WI38 (cell line): ENCODE data around the gene AKR1B1.

Source experiments
- H3K4me3 ChIP-seq: 2 replicates; pipeline ENCODE4 v1.5.1; 2011; ENCODE audit warnings: low read depth, mild to moderate bottlenecking, control low read depth, low read length
- TF ChIP-seq, protein P1 (sequence below): IDR thresholded peaks from 2 replicates; pipeline ENCODE4 v1.5.1; 2012; ENCODE audit warnings: low read depth, mild to moderate bottlenecking, control low read depth, low read length

The AKR1B1 gene

DNA sequence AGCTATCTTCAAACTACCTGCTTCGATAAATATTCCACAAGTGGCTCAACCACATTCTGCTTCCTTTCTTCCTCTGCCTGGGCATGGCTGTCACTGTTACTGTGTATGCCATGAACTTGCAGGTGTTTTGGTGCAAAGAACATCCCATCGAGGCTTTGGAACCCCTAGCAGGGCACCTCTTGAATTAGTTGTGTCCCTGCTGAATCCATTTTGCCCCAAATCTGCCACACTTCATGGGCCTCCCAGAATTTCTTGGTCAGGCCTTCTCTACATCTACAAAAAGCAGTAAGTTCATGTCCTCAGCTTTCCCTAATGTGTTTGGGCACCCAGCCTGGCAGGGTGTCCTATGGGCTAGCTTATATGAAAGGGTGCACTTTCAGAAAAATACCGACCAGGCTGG, 53.6 kb downstream of the AKR1B1 start:
- TF ChIP-seq, protein P1, sequence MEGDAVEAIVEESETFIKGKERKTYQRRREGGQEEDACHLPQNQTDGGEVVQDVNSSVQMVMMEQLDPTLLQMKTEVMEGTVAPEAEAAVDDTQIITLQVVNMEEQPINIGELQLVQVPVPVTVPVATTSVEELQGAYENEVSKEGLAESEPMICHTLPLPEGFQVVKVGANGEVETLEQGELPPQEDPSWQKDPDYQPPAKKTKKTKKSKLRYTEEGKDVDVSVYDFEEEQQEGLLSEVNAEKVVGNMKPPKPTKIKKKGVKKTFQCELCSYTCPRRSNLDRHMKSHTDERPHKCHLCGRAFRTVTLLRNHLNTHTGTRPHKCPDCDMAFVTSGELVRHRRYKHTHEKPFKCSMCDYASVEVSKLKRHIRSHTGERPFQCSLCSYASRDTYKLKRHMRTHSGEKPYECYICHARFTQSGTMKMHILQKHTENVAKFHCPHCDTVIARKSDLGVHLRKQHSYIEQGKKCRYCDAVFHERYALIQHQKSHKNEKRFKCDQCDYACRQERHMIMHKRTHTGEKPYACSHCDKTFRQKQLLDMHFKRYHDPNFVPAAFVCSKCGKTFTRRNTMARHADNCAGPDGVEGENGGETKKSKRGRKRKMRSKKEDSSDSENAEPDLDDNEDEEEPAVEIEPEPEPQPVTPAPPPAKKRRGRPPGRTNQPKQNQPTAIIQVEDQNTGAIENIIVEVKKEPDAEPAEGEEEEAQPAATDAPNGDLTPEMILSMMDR, result no peak
- no peak overlapping the region for H3K4me3 ChIP-seq

DNA sequence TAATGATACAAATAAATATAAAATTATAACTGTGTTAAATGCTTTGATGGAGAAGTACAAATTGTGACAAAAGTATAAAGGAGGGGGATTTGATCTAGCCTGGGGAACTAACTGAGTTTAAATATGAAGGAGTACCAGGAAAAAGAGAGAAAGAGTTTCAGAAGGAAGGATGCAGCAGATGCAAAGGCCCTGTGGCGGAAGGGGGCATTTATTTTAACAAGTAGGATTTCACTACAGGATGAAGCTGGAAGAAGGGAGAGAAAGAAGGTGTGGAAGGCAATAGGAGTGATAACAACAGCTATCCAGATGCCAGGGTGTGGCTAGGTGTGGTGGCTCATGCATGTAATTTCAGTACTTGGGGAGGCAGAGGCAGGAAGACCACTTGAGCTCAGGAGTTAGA, 55.8 kb downstream of the AKR1B1 start:
- H3K4me3 ChIP-seq, result no peak overlapping the region
- TF ChIP-seq, protein P1, result no peak

DNA sequence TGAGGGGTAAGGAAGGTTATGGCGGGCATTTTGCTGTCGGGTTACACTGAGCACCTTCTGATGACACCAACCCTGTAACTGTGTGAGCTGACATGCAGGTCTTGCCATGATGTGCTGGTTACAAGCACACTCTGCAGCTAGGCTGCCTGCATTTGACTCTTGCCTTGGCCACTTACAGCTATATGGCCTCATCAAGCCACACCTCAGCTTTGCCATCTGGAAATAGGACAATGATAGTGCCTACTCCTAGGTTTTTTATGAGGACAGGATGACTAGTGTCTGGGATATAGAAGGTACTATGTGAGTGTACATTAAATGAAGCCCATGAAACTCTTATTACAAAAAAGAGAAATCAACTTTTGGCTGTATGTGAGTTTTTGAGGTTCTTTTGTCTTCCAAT, 58.0 kb downstream of the AKR1B1 start:
- no peak overlapping the region for H3K4me3 ChIP-seq
- TF ChIP-seq, protein P1, result no peak

DNA sequence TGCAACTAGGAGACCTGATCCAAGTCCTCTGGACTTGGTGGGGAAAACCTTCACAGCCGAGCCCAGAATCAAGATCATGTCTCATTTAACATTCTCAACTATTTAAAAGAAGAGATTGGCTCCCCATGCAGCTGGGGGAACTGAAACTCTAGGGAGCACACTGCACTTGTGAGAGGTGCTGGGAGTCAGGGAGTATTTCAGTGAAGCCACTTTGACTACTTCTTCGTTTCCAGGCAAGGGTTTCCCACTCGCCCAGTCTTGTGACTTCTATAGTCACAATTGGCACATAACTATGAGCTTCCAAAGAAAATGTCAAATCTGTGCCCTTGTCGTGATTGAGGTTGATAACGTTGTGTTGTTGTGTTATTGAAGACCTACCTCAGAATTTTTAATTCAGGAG, 62.9 kb downstream of the AKR1B1 start:
- H3K4me3 ChIP-seq, result no peak overlapping the region
- TF ChIP-seq, protein P1, result no peak

DNA sequence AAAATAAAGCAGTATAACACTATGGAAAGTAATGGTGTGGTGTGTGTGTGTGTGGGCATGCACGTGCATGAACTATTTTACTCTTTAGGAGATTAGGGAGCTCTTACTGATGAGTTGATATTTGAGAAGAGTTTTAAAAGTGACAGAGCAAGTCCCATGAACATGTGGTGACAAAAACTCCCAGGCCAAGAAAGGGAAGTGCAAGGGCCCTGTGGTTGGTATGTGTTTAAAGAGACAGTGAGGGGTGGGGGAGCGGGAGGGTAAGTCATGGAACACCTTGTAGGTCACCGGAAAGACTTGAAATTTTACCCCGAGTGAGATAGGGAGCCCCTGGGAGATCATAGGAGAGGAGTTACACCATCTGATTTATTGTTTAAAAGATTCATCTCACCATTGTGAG, 63.3 kb downstream of the AKR1B1 start:
- TF ChIP-seq, protein P1, result no peak
- no peak overlapping the region for H3K4me3 ChIP-seq

DNA sequence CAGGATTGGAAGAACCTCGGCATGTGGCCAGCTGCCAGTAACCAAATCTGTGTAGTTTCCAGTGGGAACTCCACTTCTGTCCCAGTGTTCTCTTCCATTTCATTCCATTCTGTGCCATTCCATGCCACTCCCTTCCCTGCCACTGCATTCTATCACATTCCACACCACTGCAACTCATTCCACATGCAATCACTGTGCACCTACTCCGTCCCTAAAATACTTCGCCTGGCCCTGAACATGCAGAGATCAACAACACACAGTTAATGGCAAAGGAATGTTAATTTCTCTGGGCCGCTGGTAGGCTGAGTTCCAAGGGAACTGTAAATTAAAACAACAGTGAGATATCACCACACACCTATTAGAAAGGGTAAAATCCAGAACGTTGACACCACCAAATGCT, 64.8 kb downstream of the AKR1B1 start:
- TF ChIP-seq, protein P1, result no peak
- H3K4me3 ChIP-seq, result no peak overlapping the region
